Measurements from ENCODE around the gene IKZF2.

GRCh38 chr2:213016984-213017351 lies 134.4 kb downstream of the IKZF2 start:
- TF ChIP-seq CTCF (IDR thresholded peaks at IDR 0.05): no peak
- no peak for TF ChIP-seq ZFX (IDR thresholded peaks at IDR 0.05; ENCODE audit: borderline replicate concordance)
